Smooth muscle cell of the coronary artery (primary cell): ENCODE measurements around the gene NCEH1. TPM values are rescaled to one million over a fixed set of nuclear protein-coding genes. Genes with fewer than 3 reads are reported as not detected.

ENCODE experiments used
- total RNA-seq: library from RNA; depleted of rRNA; stranded (reverse); fragments of >200 nt; gene quantifications from 2 replicates; pipeline ENCODE4 v1.2.3, GENCODE V29; 2014; ENCODE audit warnings: low replicate concordance

NCEH1 gene, protein sequence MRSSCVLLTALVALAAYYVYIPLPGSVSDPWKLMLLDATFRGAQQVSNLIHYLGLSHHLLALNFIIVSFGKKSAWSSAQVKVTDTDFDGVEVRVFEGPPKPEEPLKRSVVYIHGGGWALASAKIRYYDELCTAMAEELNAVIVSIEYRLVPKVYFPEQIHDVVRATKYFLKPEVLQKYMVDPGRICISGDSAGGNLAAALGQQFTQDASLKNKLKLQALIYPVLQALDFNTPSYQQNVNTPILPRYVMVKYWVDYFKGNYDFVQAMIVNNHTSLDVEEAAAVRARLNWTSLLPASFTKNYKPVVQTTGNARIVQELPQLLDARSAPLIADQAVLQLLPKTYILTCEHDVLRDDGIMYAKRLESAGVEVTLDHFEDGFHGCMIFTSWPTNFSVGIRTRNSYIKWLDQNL
- 2.0 and 14.0 TPM in 2 replicates for total RNA-seq

DNA sequence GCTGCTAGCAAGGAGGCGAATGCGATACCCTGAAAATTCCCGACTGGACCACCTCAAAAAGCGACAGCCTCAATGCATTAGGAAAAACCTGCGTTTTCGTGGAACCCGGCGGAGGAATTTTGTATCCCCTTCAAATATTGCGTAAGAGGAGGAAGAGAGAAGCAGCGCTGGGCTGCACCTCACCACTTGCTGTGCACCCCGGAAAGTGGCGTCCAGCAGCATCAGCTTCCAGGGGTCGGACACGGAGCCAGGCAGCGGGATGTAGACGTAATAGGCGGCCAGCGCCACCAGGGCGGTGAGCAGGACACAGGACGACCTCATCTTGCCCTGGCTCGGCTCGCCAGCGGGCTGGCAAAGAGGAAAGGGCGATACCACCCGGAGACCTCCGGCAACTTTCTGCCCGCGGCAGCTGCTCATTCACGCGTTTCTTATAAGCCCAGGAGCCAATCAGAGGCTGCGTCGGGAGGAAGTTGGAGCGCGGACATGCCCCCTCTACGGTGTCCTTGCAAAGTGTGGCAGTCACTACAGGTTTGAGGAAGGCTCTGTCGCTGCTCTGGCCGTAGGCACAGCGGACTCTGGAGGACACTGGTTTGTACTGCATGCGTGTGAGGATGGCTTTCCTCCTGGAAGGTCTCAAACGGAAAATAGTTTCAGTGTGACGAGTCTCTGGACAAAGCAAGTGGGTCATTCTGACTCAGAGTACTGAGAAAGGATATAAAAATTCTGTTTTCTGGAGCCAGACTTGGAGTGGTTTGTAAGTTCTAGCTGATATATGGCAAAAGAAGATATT, at the start of gene NCEH1:
Gene NCEH1 (minus strand): TSS at position 404 of the 790 bp plus-strand sequence. CDS start 83 bp downstream, at position 321.

DNA sequence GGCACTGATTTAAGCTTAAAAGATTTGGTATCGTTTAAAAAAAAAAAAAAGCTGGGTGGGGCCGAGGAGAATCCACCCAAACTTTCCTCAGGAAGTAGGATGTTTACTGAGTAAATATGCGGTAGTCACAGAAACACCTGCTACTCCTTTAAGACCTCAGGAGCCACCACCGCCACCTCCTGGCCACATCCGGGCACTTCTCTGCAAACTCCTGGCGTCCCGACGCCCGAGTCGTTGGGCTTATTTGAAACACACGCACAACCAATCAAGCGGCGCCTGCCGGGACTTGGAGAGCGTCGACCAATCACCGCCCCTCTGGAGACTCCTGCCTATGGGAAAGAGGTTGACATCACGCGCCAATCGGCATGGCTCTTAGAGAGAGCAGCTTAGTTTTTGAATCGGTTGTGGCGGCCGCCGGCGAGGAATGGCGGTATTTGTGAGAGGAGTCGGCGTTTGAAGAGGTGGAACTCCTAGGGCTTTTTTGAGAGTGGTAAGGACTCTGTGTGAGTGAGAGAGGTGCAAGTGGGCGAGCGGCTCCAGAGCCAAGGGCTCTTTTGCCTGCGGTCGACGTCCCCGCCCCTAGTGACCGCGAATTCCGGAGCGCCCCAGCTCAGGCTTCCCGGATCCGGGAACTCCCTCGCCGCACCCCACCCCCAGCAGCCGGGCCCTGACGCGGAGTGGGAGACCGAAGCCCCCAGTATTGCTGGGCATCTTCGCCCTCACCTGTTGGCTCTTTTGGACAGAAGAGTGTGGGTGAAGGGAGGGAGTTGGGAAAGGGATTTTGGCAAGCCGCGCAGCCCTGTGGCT, 39.7 kb upstream of the NCEH1 start, which contains the start of gene ECT2:
Gene ECT2 (plus strand): TSS at position 359 of the 807 bp plus-strand sequence. CDS start 3,805 bp downstream, outside the sequence.

Other genes with a start within 250 kb of the NCEH1 start
- gene TNFSF10, start 187.6 kb downstream of the NCEH1 start, total RNA-seq = 1.4 and 6.3 TPM in 2 replicates
- 9.5 and 16.5 TPM in 2 replicates for gene ECT2, start 39.7 kb upstream of the NCEH1 start, total RNA-seq